GM21360 (cell line): ENCODE results near the gene KDM2B.
"Not testable (repeated sequence)": the region's sequence is repeated elsewhere in the genome, so short reads cannot be mapped to it uniquely, and the experiment has no call there.

Experiments
- ATAC-seq: cut with Tn5 transposase; IDR thresholded peaks from one replicate; pipeline ENCODE4 v1.9.1; 2021; ENCODE audit warnings: mild to moderate bottlenecking, moderate library complexity; ENCODE audit not compliant: unreplicated experiment

The KDM2B gene

GRCh38 chr12:121507984-121508383 lies 72.8 kb downstream of the KDM2B start:
- no peak for ATAC-seq

- no peak for ATAC-seq
These were observed 73.6 kb downstream of the KDM2B start for GRCh38 chr12:121507245-121507644.

GRCh38 chr12:121505513-121505912 lies 75.3 kb downstream of the KDM2B start:
- ATAC-seq: no peak

GRCh38 chr12:121504505-121504904 lies 76.3 kb downstream of the KDM2B start:
- ATAC-seq: no peak

- no peak for ATAC-seq
These were observed 77.4 kb downstream of the KDM2B start for GRCh38 chr12:121503395-121503794.

- ATAC-seq: no peak
These were observed 78.9 kb downstream of the KDM2B start for GRCh38 chr12:121501946-121502345.

- ATAC-seq: no peak
These were observed 80.7 kb downstream of the KDM2B start for GRCh38 chr12:121499929-121500793.

GRCh38 chr12:121495746-121496145 lies 85.1 kb downstream of the KDM2B start:
- no peak for ATAC-seq

- no peak for ATAC-seq
These were observed 86.6 kb downstream of the KDM2B start for GRCh38 chr12:121494093-121494787.

- no peak for ATAC-seq
These were observed 90.2 kb downstream of the KDM2B start for GRCh38 chr12:121490401-121491281.

GRCh38 chr12:121489874-121490273 lies 90.9 kb downstream of the KDM2B start:
- ATAC-seq: no peak

GRCh38 chr12:121484967-121485366 lies 95.9 kb downstream of the KDM2B start:
- ATAC-seq: no peak

- ATAC-seq: not testable (repeated sequence)
These were observed 96.3 kb downstream of the KDM2B start for GRCh38 chr12:121484564-121484963.

- ATAC-seq: no peak
These were observed 96.9 kb downstream of the KDM2B start for GRCh38 chr12:121483949-121484348.

GRCh38 chr12:121476477-121476876 lies 104.3 kb downstream of the KDM2B start:
- ATAC-seq: no peak

- ATAC-seq: no peak
These were observed 105.5 kb downstream of the KDM2B start for GRCh38 chr12:121475279-121475678.

GRCh38 chr12:121472150-121472905 lies 108.5 kb downstream of the KDM2B start:
- no peak for ATAC-seq

- ATAC-seq: no peak
These were observed 110.1 kb downstream of the KDM2B start for GRCh38 chr12:121470751-121471150.

- no peak for ATAC-seq
These were observed 112.4 kb downstream of the KDM2B start for GRCh38 chr12:121468499-121468801.

- ATAC-seq: peak; percentile 12
These were observed 113.0 kb downstream of the KDM2B start for GRCh38 chr12:121467638-121468498.
